ENCODE results near the gene ETV6. TPM values are rescaled to one million over a fixed set of nuclear protein-coding genes. Genes with fewer than 3 reads are reported as not detected.

Gene ETV6
- total and polyA plus RNA-seq, 9 of the 15 experiments (the other 6 are each of a cell fraction or from before 2014, with no cell fraction given), result 0.81 to 12.7 (median 4.1) TPM

DNA sequence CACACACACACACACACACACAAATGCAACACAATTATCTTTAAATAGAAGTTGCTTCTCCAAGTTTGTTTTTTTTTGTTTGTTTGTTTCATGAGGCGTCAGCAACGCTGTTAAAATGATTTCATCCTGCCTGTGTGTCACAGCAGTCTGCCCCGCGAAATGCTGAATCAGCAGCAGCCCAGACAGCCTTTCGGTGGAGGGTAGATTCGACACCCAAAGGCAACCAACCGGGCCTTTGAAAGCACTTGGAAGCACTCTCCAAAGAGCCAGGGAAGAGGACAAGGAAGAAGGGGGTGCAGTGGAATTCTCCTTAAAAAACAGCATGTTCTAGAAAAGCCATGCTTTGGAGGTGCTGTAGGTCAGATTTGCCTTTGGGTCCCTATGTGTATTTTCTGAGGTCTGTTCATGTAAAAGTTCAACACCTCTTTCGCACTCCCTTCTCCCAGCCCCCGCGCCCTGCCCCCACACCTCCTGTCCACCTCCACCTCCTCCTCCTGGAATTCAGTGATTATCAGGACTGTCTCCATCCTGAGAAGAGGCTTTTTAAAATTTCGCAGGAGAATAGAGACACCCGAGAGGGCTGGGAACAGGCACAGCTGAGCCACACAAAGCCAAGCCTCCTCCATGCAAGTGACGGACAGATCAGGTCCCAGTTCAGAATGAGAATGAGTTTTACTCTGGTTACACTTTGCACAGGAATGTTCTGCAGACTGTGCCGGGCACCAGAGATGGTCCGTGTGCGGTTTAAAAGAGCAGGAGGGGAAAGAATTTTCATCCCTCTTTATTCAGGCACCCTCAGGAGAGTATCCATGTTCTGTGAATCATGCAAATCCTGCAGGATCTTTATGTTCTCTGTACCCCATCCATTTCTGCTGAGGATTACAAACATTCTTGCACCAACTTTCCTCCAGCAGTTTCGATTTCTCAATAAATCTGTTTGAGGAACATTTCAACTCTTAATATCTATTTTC is 177.9 kb downstream of the ETV6 start (continued):
- TF ChIP-seq, protein P1, sequence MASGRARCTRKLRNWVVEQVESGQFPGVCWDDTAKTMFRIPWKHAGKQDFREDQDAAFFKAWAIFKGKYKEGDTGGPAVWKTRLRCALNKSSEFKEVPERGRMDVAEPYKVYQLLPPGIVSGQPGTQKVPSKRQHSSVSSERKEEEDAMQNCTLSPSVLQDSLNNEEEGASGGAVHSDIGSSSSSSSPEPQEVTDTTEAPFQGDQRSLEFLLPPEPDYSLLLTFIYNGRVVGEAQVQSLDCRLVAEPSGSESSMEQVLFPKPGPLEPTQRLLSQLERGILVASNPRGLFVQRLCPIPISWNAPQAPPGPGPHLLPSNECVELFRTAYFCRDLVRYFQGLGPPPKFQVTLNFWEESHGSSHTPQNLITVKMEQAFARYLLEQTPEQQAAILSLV (tag; IDR thresholded peaks at IDR 0.05), result no peak
- TF ChIP-seq CBX5 (IDR thresholded peaks at IDR 0.05; ENCODE audit: borderline replicate concordance, low read depth), result no peak
- no peak for TF ChIP-seq SMARCE1 (IDR thresholded peaks at IDR 0.05)
- TF ChIP-seq ZNF316 (IDR thresholded peaks at IDR 0.05), result peak; percentile 97
- TF ChIP-seq PHF8 (IDR thresholded peaks at IDR 0.05; ENCODE audit: borderline replicate concordance, low read length), result no peak
- TF ChIP-seq TEAD4 (IDR thresholded peaks at IDR 0.05; ENCODE audit: low read length), result no peak
- no peak for TF ChIP-seq TEAD4 (CRISPR knock-in tag; IDR thresholded peaks at IDR 0.05; ENCODE audit: borderline replicate concordance)
- TF ChIP-seq TOE1 (IDR thresholded peaks at IDR 0.05; ENCODE audit: borderline replicate concordance), result no peak
- no peak for TF ChIP-seq TOE1 (CRISPR knock-in tag; IDR thresholded peaks at IDR 0.05; ENCODE audit: borderline replicate concordance, low read depth)
- TF ChIP-seq, protein P2, sequence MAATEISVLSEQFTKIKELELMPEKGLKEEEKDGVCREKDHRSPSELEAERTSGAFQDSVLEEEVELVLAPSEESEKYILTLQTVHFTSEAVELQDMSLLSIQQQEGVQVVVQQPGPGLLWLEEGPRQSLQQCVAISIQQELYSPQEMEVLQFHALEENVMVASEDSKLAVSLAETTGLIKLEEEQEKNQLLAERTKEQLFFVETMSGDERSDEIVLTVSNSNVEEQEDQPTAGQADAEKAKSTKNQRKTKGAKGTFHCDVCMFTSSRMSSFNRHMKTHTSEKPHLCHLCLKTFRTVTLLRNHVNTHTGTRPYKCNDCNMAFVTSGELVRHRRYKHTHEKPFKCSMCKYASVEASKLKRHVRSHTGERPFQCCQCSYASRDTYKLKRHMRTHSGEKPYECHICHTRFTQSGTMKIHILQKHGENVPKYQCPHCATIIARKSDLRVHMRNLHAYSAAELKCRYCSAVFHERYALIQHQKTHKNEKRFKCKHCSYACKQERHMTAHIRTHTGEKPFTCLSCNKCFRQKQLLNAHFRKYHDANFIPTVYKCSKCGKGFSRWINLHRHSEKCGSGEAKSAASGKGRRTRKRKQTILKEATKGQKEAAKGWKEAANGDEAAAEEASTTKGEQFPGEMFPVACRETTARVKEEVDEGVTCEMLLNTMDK (IDR thresholded peaks at IDR 0.05; ENCODE audit: borderline replicate concordance, insufficient read depth, low read depth, low read length, poor library complexity, severe bottlenecking), result no peak
- TF ChIP-seq, protein P3, sequence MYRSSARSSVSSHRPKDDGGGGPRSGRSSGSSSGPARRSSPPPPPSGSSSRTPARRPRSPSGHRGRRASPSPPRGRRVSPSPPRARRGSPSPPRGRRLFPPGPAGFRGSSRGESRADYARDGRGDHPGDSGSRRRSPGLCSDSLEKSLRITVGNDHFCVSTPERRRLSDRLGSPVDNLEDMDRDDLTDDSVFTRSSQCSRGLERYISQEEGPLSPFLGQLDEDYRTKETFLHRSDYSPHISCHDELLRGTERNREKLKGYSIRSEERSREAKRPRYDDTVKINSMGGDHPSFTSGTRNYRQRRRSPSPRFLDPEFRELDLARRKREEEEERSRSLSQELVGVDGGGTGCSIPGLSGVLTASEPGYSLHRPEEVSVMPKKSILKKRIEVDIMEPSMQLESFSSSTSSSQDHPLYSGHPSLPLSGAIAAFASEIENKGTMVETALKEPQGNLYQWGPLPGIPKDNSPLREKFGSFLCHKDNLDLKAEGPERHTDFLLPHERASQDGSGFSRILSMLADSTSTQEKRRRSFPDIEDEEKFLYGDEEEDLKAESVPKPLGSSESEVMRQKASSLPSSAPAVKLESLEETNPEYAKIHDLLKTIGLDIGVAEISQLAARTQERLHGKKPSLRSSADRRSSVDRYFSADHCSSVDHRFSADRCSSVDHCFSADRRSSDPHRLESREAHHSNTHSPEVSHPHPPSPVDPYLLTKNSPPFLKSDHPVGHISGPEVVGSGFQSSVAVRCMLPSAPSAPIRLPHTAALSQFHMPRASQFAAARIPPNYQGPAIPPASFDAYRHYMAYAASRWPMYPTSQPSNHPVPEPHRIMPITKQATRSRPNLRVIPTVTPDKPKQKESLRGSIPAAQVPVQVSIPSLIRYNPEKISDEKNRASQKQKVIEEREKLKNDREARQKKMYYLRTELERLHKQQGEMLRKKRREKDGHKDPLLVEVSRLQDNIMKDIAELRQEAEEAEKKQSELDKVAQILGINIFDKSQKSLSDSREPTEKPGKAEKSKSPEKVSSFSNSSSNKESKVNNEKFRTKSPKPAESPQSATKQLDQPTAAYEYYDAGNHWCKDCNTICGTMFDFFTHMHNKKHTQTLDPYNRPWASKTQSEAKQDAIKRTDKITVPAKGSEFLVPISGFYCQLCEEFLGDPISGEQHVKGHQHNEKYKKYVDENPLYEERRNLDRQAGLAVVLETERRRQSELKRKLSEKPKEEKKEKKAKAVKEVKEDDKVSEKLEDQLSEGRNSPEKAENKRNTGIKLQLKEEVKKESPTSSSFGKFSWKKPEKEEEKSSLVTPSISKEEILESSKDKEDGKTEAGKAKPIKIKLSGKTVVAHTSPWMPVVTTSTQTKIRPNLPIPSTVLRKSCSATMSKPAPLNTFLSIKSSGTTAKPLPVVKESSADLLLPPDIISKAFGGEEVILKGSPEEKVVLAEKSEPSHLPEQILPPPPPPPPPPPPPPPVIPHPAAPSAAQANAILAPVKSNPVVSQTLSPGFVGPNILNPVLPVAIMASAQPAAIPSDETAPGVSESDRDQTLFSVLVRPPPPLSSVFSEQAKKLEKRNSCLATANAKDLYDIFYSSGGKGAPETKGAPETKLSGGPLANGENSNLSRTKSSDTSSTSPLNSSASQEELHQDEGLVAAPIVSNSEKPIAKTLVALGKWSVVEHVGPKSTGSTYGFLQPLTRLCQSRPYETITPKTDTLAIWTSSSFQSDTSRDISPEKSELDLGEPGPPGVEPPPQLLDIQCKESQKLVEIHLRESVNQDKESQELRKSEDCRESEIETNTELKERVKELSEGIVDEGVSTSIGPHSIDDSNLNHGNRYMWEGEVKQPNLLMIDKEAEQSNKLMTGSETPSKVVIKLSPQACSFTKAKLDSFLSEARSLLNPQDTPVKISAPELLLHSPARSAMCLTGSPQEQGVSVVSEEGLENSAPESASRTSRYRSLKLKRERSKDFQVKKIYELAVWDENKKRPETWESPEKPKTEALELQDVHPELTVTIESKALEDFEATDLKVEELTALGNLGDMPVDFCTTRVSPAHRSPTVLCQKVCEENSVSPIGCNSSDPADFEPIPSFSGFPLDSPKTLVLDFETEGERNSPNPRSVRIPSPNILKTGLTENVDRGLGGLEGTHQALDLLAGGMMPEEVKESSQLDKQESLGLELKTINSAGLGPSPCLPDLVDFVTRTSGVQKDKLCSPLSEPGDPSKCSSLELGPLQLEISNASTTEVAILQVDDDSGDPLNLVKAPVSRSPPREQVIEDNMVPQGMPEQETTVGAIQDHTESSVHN (IDR thresholded peaks at IDR 0.05; ENCODE audit: borderline replicate concordance in 1 of 2, low read depth in 1 of 2), result no peak
- peak; percentile 54 for TF ChIP-seq NFE2 (IDR thresholded peaks at IDR 0.05; ENCODE audit: low read depth)
- peak; percentile 95 for TF ChIP-seq MAFG (tag; conservative IDR thresholded peaks at IDR 0.05)
- TF ChIP-seq C11orf30 (IDR thresholded peaks at IDR 0.05; ENCODE audit: low read depth), result peak; percentile 97
